Esophagus muscularis mucosa (tissue), 4 donors: ENCODE results near the gene SGIP1. TPM values are rescaled to one million over a fixed set of nuclear protein-coding genes. Genes with fewer than 3 reads are reported as not detected.
A peak's percentile ranks its signal among the peaks of the same experiment; 100 is the strongest.

ENCODE experiments used
- DNase-seq: peaks from one replicate; pipeline ENCODE4 v3.0.0-alpha.2; 2017; ENCODE audit errors: extremely low spot score
- H3K27ac ChIP-seq, 4 donors: fragments of 200-600 bp; sonication (generic); replicated peaks in 1 of 4; 1 replicate in 3 of 4; 2 replicates in 1 of 4; pipeline ENCODE4 v1.5.1; 2016 to 2019; ENCODE audit warnings: mild to moderate bottlenecking in 1 of 4
- H3K27me3 ChIP-seq, 4 donors: fragments of 200-600 bp; sonication (generic); one replicate each; pipeline versions ENCODE4 v1.5.1 to v1.6.0; 2016 to 2019
- H3K36me3 ChIP-seq, 4 donors: fragments of 200-600 bp; sonication (generic); one replicate each; pipeline ENCODE4 v1.5.1; 2016 to 2019
- H3K4me1 ChIP-seq, 4 donors: fragments of 200-600 bp; sonication (generic); one replicate each; pipeline ENCODE4 v1.5.1; 2016 to 2019
- H3K4me3 ChIP-seq, 4 donors: fragments of 200-600 bp; sonication (generic); 1 replicate in 2 of 4; 2 replicates in 2 of 4; pipeline ENCODE4 v1.5.1; 2016 to 2019; ENCODE audit warnings: mild to moderate bottlenecking in 4 of 4, moderate library complexity in 1 of 4
- H3K9me3 ChIP-seq, 4 donors: fragments of 200-600 bp; sonication (generic); 1 replicate in 3 of 4; 2 replicates in 1 of 4; pipeline ENCODE4 v1.5.1; 2016 to 2019
- CTCF ChIP-seq, 3 experiments: fragments of 200-600 bp in 2 of 3; fragments of 450-650 bp in 1 of 3; sonication (generic) in 2 of 3; IDR thresholded peaks; one replicate each; pipeline ENCODE4 v1.5.1; 2017 to 2019; ENCODE audit warnings: antibody characterized with exemption in 3 of 3, mild to moderate bottlenecking in 2 of 3, moderate library complexity in 1 of 3
- EP300 ChIP-seq: sonication (generic); formaldehyde crosslinking; IDR thresholded peaks from one replicate; pipeline ENCODE4 v1.6.1; 2017; ENCODE audit warnings: antibody characterized with exemption
- POLR2A ChIP-seq: fragments of 450-650 bp; IDR thresholded peaks from one replicate; pipeline ENCODE4 v1.6.1; 2017; ENCODE audit warnings: antibody characterized with exemption, moderate library complexity, mild to moderate bottlenecking, low read depth
- POLR2AphosphoS5 ChIP-seq, 2 donors: sonication (generic); formaldehyde crosslinking; IDR thresholded peaks; one replicate each; pipeline ENCODE4 v1.6.1; 2017; ENCODE audit warnings: antibody characterized with exemption in 2 of 2
- WGBS: methylation state at CpG from one replicate; pipeline ENCODE4 v1.1.5; 2018; 5-methylcytosine and 5-hydroxymethylcytosine counted together
- intact Hi-C: fragments of 100-400 bp; cut with DNase I; formaldehyde crosslinking; loops from one replicate; pipeline ENCODE4 v1.15.1; 2023
- total RNA-seq, 4 donors: library from RNA; depleted of rRNA; stranded (reverse); fragments of >200 nt; gene quantifications; one replicate each; pipeline versions ENCODE4 v1.1.0 to v1.2.1, GENCODE V29; 2016

SGIP1 gene
- total RNA-seq, 4 donors from 2014 or later: 9.1 to 16.2 (median 11.8) TPM

GRCh38 chr1:66563941-66564630 is 30.1 kb downstream of the SGIP1 start:
- TF ChIP-seq CTCF (IDR thresholded peaks at IDR 0.05) (no peak), POLR2AphosphoS5 (IDR thresholded peaks at IDR 0.05) (no peak), EP300 (no peak), POLR2A (no peak)
- peak overlapping the region; percentile 1 to 50 (median 35) for H3K27ac ChIP-seq
- H3K4me3 ChIP-seq: no peak overlapping the region
- no peak for DNase-seq
- 65% methylated on average over 5 of the region's 5 CpGs for WGBS
- H3K9me3 ChIP-seq: no peaks in the 10 kb centered on the region
- no peaks in the 10 kb centered on the region for H3K27me3 ChIP-seq
- H3K4me1 ChIP-seq: peaks cover 11 to 27% (median 17%) of the 10 kb centered on the region in 4 donors
- H3K36me3 ChIP-seq: no peaks in the 10 kb centered on the region
- intact Hi-C loops: no loop called here

- intact Hi-C loops: no loop called here
- no peak for DNase-seq
- TF ChIP-seq POLR2A (no peak), CTCF (IDR thresholded peaks at IDR 0.05) (no peak), POLR2AphosphoS5 (IDR thresholded peaks at IDR 0.05) (no peak), EP300 (no peak)
Observed at GRCh38 chr1:66570196-66570595, 36.2 kb downstream of the SGIP1 start.

GRCh38 chr1:66571789-66572188 is 37.8 kb downstream of the SGIP1 start:
- 100% methylated on average over 1 of the region's 1 CpG for WGBS
- H3K27ac ChIP-seq: no peak overlapping the region
- no peaks in the 10 kb centered on the region for H3K36me3 ChIP-seq
- no peak for TF ChIP-seq EP300
- no peak for TF ChIP-seq CTCF (IDR thresholded peaks at IDR 0.05)
- TF ChIP-seq POLR2A: no peak
- no peak for TF ChIP-seq POLR2AphosphoS5 (IDR thresholded peaks at IDR 0.05)
- no peaks in the 10 kb centered on the region for H3K27me3 ChIP-seq
- no peaks in the 10 kb centered on the region for H3K9me3 ChIP-seq
- DNase-seq: no peak
- intact Hi-C loops: no loop called here
- H3K4me3 ChIP-seq: no peak overlapping the region
- peaks cover 4 to 18% (median 8%) of the 10 kb centered on the region in 4 donors for H3K4me1 ChIP-seq

More at GRCh38 chr1:66570196-66570595, 36.2 kb downstream of the SGIP1 start:
- peaks cover 0 to 7% (median 2%) of the 10 kb centered on the region in 4 donors for H3K4me1 ChIP-seq
- H3K4me3 ChIP-seq: no peak overlapping the region
- H3K9me3 ChIP-seq: no peaks in the 10 kb centered on the region
- no peak overlapping the region for H3K27ac ChIP-seq
- H3K36me3 ChIP-seq: no peaks in the 10 kb centered on the region
- H3K27me3 ChIP-seq: no peaks in the 10 kb centered on the region

DNA sequence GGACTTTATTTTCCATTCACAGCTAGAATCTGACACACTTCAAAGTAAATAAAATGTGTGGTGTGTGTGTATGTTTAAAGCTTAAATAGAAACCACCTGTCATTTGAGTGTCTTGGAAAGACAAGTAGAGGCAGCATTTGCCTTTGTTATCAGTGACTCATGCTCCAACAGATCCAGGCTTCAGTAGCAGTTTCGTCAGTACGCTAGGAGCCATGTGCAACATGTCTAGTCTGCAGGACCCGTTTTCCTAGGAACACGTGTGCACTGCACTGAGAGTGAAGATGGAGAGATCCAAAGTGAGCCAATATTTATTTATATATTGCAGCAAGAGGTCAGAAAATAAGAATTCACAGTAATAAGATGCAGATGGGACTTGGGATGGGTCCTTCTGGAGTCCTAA is 41.8 kb downstream of the SGIP1 start:
- 49% methylated on average over 4 of the region's 4 CpGs for WGBS
- intact Hi-C loops: no loop called here
- no peak overlapping the region for H3K4me3 ChIP-seq

More for the DNA sequence above, 41.8 kb downstream of the SGIP1 start:
- no peak for DNase-seq
- no peak overlapping the region for H3K27ac ChIP-seq
- no peaks in the 10 kb centered on the region for H3K27me3 ChIP-seq
- H3K9me3 ChIP-seq: no peaks in the 10 kb centered on the region
- peaks cover 4 to 18% (median 7%) of the 10 kb centered on the region in 4 donors for H3K4me1 ChIP-seq
- no peak for TF ChIP-seq POLR2AphosphoS5 (IDR thresholded peaks at IDR 0.05)
- TF ChIP-seq CTCF (IDR thresholded peaks at IDR 0.05): no peak
- TF ChIP-seq EP300: no peak
- no peak for TF ChIP-seq POLR2A
- H3K36me3 ChIP-seq: no peaks in the 10 kb centered on the region
